ENCODE measurements around the gene FOSL2.

FOSL2 gene

DNA sequence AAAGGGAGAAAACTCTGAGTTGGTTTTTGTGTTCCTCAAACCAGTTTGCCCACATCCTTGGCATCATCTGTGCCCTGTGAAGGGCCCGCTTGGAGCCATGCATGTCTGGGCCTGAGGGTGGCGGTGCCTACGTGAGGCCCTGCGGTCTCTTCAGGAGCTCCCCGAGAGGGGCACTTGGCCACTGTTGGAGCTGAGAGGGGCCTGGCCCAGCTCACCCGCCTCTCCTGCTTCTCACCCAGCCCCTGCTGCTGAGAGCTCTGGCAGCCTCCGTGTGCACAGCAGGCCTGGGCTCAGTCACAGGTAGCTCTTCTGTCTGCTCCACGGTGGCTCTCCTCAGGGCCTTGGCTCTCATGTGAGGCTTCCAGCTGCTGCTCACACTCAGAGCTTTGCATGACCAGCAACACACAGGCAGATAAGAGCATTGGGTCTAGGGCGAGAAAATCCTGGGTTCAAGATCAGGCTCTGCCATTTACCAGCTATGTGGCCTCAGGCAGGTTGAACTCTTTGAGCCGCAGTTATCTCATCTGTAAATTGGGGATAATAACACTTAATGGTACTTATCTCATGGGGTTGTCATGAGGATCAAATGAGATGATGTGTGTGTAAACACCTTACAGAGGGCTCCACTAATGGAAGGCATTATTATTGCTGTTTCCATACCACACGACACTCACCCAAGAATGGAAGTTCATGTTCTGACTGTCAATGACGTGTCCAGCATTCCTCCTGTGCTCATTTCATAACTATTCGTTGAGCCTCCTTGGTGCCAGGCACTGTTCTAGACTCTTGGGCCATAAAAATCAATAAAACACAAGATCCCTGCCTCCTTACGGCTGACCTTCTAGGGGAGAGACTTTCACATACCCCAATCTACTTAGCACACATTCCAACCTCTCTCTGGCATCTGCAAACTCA, 61.6 kb downstream of the FOSL2 start:
- no peaks in the 10 kb centered on the region for H3K9me3 Mint-ChIP-seq
- H3K27me3 Mint-ChIP-seq (ENCODE audit: low read depth, poor library complexity): peaks cover 6% of the 10 kb centered on the region
- H3K36me3 Mint-ChIP-seq (ENCODE audit: low read depth): no peaks in the 10 kb centered on the region
- H3K4me1 Mint-ChIP-seq: peaks cover 11% of the 10 kb centered on the region
- no peak for TF ChIP-seq CTCF (IDR thresholded peaks at IDR 0.05)
- H3K27ac Mint-ChIP-seq: no peak overlapping the region
- no peak for DNase-seq
- no peak overlapping the region for H3K4me3 Mint-ChIP-seq

- Mint-ChIP-seq H3K36me3 (ENCODE audit: low read depth) (peaks cover 5% of the 10 kb centered on the region), H3K4me1 (peaks cover 4% of the 10 kb centered on the region), H3K27me3 (ENCODE audit: low read depth, poor library complexity) (peaks cover 10% of the 10 kb centered on the region), H3K9me3 (peaks cover 13% of the 10 kb centered on the region), H3K4me3 (no peak overlapping the region), H3K27ac (no peak overlapping the region)
- no peak for TF ChIP-seq CTCF (IDR thresholded peaks at IDR 0.05)
- DNase-seq: no peak
These were observed 64.6 kb downstream of the FOSL2 start for GRCh38 chr2:28457237-28457636.

GRCh38 chr2:28461056-28461455, 68.4 kb downstream of the FOSL2 start:
- TF ChIP-seq CTCF (IDR thresholded peaks at IDR 0.05): no peak
- Mint-ChIP-seq H3K4me3 (no peak overlapping the region), H3K27ac (no peak overlapping the region), H3K27me3 (ENCODE audit: low read depth, poor library complexity) (peaks cover 10% of the 10 kb centered on the region), H3K36me3 (ENCODE audit: low read depth) (peaks cover 9% of the 10 kb centered on the region), H3K4me1 (no peaks in the 10 kb centered on the region), H3K9me3 (peaks cover 27% of the 10 kb centered on the region)
- DNase-seq: no peak

DNA sequence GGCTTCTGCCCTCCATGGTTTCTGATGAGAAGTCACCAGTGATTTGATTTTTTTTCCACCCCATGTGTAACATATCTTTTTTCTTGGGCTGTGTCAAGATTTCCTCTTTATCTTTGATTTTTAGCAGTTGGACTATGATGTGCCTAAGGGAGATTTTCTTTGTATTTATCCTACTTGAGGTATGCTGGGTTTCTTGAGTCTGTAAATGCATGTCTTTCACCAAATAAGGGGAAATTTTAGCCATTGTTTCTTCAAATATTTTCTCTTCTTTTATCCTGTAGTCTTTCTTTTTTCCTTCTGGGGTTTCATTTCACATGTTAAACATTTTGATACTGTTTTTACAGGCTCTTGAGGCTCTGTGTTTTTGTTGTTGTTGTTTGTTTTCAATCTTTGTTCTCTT, 69.5 kb downstream of the FOSL2 start:
- no peak for TF ChIP-seq CTCF (IDR thresholded peaks at IDR 0.05)
- H3K9me3 Mint-ChIP-seq: peaks cover 27% of the 10 kb centered on the region
- H3K27me3 Mint-ChIP-seq (ENCODE audit: low read depth, poor library complexity): peaks cover 10% of the 10 kb centered on the region
- H3K36me3 Mint-ChIP-seq (ENCODE audit: low read depth): peaks cover 9% of the 10 kb centered on the region
- no peak for DNase-seq
- no peak overlapping the region for H3K4me3 Mint-ChIP-seq
- no peak overlapping the region for H3K27ac Mint-ChIP-seq
- peaks cover 8% of the 10 kb centered on the region for H3K4me1 Mint-ChIP-seq

- H3K27me3 Mint-ChIP-seq (ENCODE audit: low read depth, poor library complexity): peaks cover 17% of the 10 kb centered on the region
- H3K36me3 Mint-ChIP-seq (ENCODE audit: low read depth): peaks cover 9% of the 10 kb centered on the region
- DNase-seq: no peak
- H3K9me3 Mint-ChIP-seq: peaks cover 27% of the 10 kb centered on the region
- H3K4me3 Mint-ChIP-seq: no peak overlapping the region
- H3K4me1 Mint-ChIP-seq: peaks cover 12% of the 10 kb centered on the region
- H3K27ac Mint-ChIP-seq: no peak overlapping the region
- no peak for TF ChIP-seq CTCF (IDR thresholded peaks at IDR 0.05)
These were observed 70.7 kb downstream of the FOSL2 start for GRCh38 chr2:28463211-28463816.
